ENCODE data around the gene BORCS8. TPM values are rescaled to one million over a fixed set of nuclear protein-coding genes. Genes with fewer than 3 reads are reported as not detected.

Gene BORCS8
- total RNA-seq, 1 experiment from 2014 or later, result 37.7 TPM

DNA sequence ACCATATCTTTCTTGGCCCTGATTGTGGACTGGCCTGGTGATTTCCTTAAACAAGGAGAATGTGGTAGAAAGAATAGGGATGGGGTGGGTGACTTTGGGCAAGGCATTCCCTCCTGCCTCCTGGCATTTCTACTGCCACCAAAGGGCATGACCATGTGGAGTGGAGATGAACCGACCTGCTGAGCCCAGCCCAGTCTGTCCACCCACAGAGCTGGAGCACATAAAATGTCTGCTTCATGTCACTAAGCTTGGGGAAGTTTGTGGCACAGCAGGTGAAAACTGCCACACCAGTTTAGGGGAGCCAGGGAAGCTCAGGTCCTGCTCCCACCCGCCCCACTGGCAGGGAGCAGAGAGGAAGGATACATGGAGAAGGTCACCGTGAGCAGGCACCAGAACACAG is 60.0 kb downstream of the BORCS8 start:
- peaks cover 21% of the 10 kb centered on the region for H3K9me3 ChIP-seq
- DNase-seq, result no peak
- no peaks in the 10 kb centered on the region for H3K9me3 Mint-ChIP-seq (ENCODE audit: unreplicated experiment)
- H3K27me3 ChIP-seq (replicated peaks; ENCODE audit: control insufficient read depth, insufficient read depth, low read length), result no peaks in the 10 kb centered on the region
- no peak for TF ChIP-seq CTCF (IDR thresholded peaks at IDR 0.05; ENCODE audit: insufficient read depth in 1 of 2, low read depth in 1 of 2, low read length in 1 of 2, severe bottlenecking in 1 of 2, unreplicated experiment in 1 of 2)
- H3K36me3 ChIP-seq (ENCODE audit: control insufficient read depth, insufficient read depth, low read length), result no peaks in the 10 kb centered on the region
- POLR2A ChIA-PET, result no interaction called here
- peaks cover 11% of the 10 kb centered on the region for H3K36me3 Mint-ChIP-seq (ENCODE audit: insufficient read depth, unreplicated experiment)
- H3K4me1 ChIP-seq, result no peaks in the 10 kb centered on the region
- CTCF ChIA-PET, result no interaction called here
- no peak overlapping the region for H3K27ac Mint-ChIP-seq (ENCODE audit: unreplicated experiment)
- H3K4me1 Mint-ChIP-seq (ENCODE audit: low read depth, unreplicated experiment), result no peaks in the 10 kb centered on the region
- intact Hi-C loops (cut with micrococcal nuclease; ENCODE audit: unreplicated experiment), result no loop called here
- H3K27me3 Mint-ChIP-seq (ENCODE audit: insufficient read depth, unreplicated experiment), result no peaks in the 10 kb centered on the region
- BruUV-seq (replicated peaks), result no TSS peak
- no peak overlapping the region for H3K4me3 ChIP-seq (ENCODE audit: low read depth, low read length)
- H3K4me3 Mint-ChIP-seq (ENCODE audit: unreplicated experiment), result no peak overlapping the region

Other genes starting within 250 kb of the BORCS8 start
- gene SUGP2, start 158.6 kb downstream of the BORCS8 start, total RNA-seq (2022), result 74.1 and 75.6 TPM in 2 replicates
- 40.1 and 44.6 TPM in 2 replicates for gene ARMC6, start 158.5 kb downstream of the BORCS8 start, total RNA-seq (2022)
- 4.5 and 5.4 TPM in 2 replicates for gene SLC25A42, start 128.2 kb downstream of the BORCS8 start, total RNA-seq (2022)
- gene TMEM161A, start 53.7 kb downstream of the BORCS8 start, total RNA-seq (2022), result 36.9 and 38.3 TPM in 2 replicates
- 0.82 and 1.5 TPM in 2 replicates for gene MEF2B, start 21.9 kb downstream of the BORCS8 start, total RNA-seq (2022)
- gene RFXANK, start 106 bp upstream of the BORCS8 start, total RNA-seq (2022), result 59.8 and 73.4 TPM in 2 replicates
- gene NR2C2AP, start 11.3 kb upstream of the BORCS8 start, total RNA-seq (2022), result 25.2 and 25.7 TPM in 2 replicates
- gene NCAN, start 19.8 kb upstream of the BORCS8 start, total RNA-seq (2022), result not detected in 2 replicates
- 3.2 and 3.7 TPM in 2 replicates for gene TM6SF2, start 81.1 kb upstream of the BORCS8 start, total RNA-seq (2022)
- 51.2 and 58.4 TPM in 2 replicates for gene SUGP1, start 128.4 kb upstream of the BORCS8 start, total RNA-seq (2022)
- 51.3 and 62.6 TPM in 2 replicates for gene MAU2, start 128.7 kb upstream of the BORCS8 start, total RNA-seq (2022)
- 118 and 126 TPM in 2 replicates for gene GATAD2A, start 213.5 kb upstream of the BORCS8 start, total RNA-seq (2022)